Esophagus squamous epithelium (tissue), 4 donors: ENCODE results near the gene SUCLG2.

Experiments
- CTCF ChIP-seq, 6 experiments: fragments of 450-650 bp in 4 of 6; fragments of 200-600 bp in 2 of 6; sonication (generic) in 2 of 6; IDR thresholded peaks; one replicate each; pipeline ENCODE4 v1.5.1; 2016 to 2019; ENCODE audit warnings: antibody characterized with exemption in 6 of 6, mild to moderate bottlenecking in 4 of 6, moderate library complexity in 4 of 6
- POLR2A ChIP-seq, 4 donors: fragments of 450-650 bp; IDR thresholded peaks; one replicate each; pipeline ENCODE4 v1.6.1; 2017; ENCODE audit warnings: antibody characterized with exemption in 4 of 4, mild to moderate bottlenecking in 4 of 4, moderate library complexity in 3 of 4

- TF ChIP-seq CTCF (IDR thresholded peaks at IDR 0.05) (no peak), POLR2A (IDR thresholded peaks at IDR 0.05) (no peak)
Measured at GRCh38 chr3:67415511-67415910, 238.9 kb downstream of the SUCLG2 start.
